ENCODE results near the gene SLC16A6.

GRCh38 chr17:68273722-68274121 is 17.2 kb downstream of the SLC16A6 start:
- TF ChIP-seq CTCF (IDR thresholded peaks at IDR 0.05) (no peak), POLR2AphosphoS5 (IDR thresholded peaks at IDR 0.05) (no peak)
